Activated T-cell treated with anti-CD3 and anti-CD28 coated beads, Interleukin-2, amount 50 U/mL, for 4 hours (primary cell): ENCODE results near the gene RIMBP2. TPM values are rescaled to one million over a fixed set of nuclear protein-coding genes. Genes with fewer than 3 reads are reported as not detected.
"Not testable (repeated sequence)": the region's sequence is repeated elsewhere in the genome, so short reads cannot be mapped to it uniquely, and the experiment has no call there.

Source experiments
- ATAC-seq, 2 donors: fragments of 200-7000 bp; cut with Tn5 transposase; one replicate each; pipeline ENCODE4 v1.10.0; 2021
- DNase-seq: peaks from one replicate; pipeline ENCODE4 v3.0.0-alpha.2; 2020
- H3K27me3 Mint-ChIP-seq: one replicate; pipeline ENCODE4 v1.8.0; 2021; ENCODE audit warnings: low read depth, mixed read lengths
- H3K36me3 Mint-ChIP-seq: one replicate; pipeline ENCODE4 v1.8.0; 2022; ENCODE audit warnings: mixed read lengths; ENCODE audit not compliant: insufficient read depth
- H3K4me1 Mint-ChIP-seq: one replicate; pipeline ENCODE4 v1.8.0; 2021; ENCODE audit warnings: low read depth, mixed read lengths
- H3K4me3 Mint-ChIP-seq: one replicate; pipeline ENCODE4 v1.8.0; 2021; ENCODE audit warnings: mild to moderate bottlenecking, moderate library complexity, mixed read lengths
- H3K9me3 Mint-ChIP-seq: one replicate; pipeline ENCODE4 v1.8.0; 2021; ENCODE audit warnings: mixed read lengths
- total RNA-seq, 3 donors: library from RNA; stranded (reverse); gene quantifications; one replicate each; pipeline ENCODE4 v1.2.1, GENCODE V29; 2021

Gene RIMBP2
- total RNA-seq, 3 donors from 2014 or later: not detected

- Mint-ChIP-seq H3K36me3 (no peaks in the 10 kb centered on the region), H3K27me3 (peaks cover 8% of the 10 kb centered on the region), H3K4me3 (no peak overlapping the region), H3K9me3 (no peaks in the 10 kb centered on the region), H3K4me1 (peaks cover 7% of the 10 kb centered on the region)
- DNase-seq: no peak
- no peak for ATAC-seq
These were observed 30.4 kb upstream of the RIMBP2 start for GRCh38 chr12:130746546-130746945.

DNA sequence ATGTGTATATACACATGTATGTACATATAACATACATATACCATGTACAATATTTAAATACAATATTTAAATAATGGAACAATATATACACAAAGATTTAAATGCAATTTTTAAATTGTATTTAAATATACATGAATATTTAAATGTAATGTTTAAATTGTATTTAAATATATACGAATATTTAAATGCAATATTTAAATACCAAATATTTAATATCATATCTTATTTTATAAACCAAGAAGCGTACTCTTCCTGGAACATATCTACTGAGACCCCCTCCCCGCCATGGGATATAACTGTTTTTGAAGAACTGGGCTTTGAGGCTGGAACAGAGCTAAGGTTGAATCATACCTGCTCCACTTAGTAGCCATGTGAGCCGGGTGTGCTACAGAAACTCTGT is 29.8 kb upstream of the RIMBP2 start:
- DNase-seq (no peak), ATAC-seq (no peak)
- Mint-ChIP-seq H3K4me1 (peaks cover 7% of the 10 kb centered on the region), H3K27me3 (peaks cover 8% of the 10 kb centered on the region), H3K36me3 (no peaks in the 10 kb centered on the region), H3K9me3 (no peaks in the 10 kb centered on the region), H3K4me3 (no peak overlapping the region)

GRCh38 chr12:130744274-130744673 is 28.2 kb upstream of the RIMBP2 start:
- peaks cover 14% of the 10 kb centered on the region for H3K27me3 Mint-ChIP-seq
- peaks cover 7% of the 10 kb centered on the region for H3K4me1 Mint-ChIP-seq
- DNase-seq (no peak), ATAC-seq (no peak)
- no peaks in the 10 kb centered on the region for H3K36me3 Mint-ChIP-seq
- no peaks in the 10 kb centered on the region for H3K9me3 Mint-ChIP-seq
- H3K4me3 Mint-ChIP-seq: no peak overlapping the region

GRCh38 chr12:130743606-130744005 is 27.5 kb upstream of the RIMBP2 start:
- no peak overlapping the region for H3K4me3 Mint-ChIP-seq
- H3K4me1 Mint-ChIP-seq: peaks cover 7% of the 10 kb centered on the region
- ATAC-seq (no peak), DNase-seq (no peak)
- H3K36me3 Mint-ChIP-seq: no peaks in the 10 kb centered on the region
- no peaks in the 10 kb centered on the region for H3K9me3 Mint-ChIP-seq
- H3K27me3 Mint-ChIP-seq: peaks cover 18% of the 10 kb centered on the region

- Mint-ChIP-seq H3K9me3 (no peaks in the 10 kb centered on the region), H3K36me3 (no peaks in the 10 kb centered on the region), H3K27me3 (peaks cover 18% of the 10 kb centered on the region), H3K4me3 (no peak overlapping the region), H3K4me1 (peaks cover 6% of the 10 kb centered on the region)
- ATAC-seq (no peak), DNase-seq (no peak)
These were observed 27.1 kb upstream of the RIMBP2 start for GRCh38 chr12:130743176-130743575.

DNA sequence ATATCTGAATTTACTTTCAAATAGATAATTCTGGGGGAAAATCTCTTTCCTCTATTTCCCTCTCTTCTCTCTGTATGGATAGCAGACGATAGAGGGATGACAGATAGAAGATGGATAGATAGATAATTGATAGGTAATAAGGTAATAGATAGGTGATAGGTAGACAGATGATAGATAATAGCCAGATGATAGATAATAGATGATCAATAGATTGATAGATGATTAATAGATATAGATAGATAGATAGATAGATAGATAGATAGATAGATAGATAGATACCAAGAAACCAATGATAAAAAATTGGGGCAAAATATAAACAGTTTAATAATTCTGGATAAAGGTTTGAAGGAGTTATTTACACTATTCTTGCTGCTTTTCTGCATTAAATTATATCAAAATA is 26.6 kb upstream of the RIMBP2 start:
- Mint-ChIP-seq H3K4me1 (peaks cover 1% of the 10 kb centered on the region), H3K4me3 (no peak overlapping the region), H3K9me3 (no peaks in the 10 kb centered on the region), H3K27me3 (peaks cover 18% of the 10 kb centered on the region), H3K36me3 (no peaks in the 10 kb centered on the region)
- DNase-seq (no peak), ATAC-seq (no peak)

DNA sequence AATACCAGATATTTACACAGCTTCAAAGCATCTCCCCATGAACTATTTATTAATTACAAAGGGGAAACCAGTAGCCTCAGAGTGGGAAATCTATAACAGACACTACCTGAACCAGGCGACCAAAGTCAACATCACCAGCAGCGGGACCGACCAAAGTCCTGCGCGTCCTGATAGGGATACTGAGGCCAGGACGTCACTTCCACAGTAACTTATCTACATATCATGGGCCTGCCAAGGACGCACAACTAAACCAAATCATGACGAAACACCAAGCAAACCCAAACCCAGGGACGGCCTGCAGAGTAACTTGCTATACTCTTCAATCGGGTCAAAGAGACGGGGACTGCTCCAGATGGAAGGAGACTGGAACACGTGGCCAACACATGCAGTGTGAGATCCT is 26.0 kb upstream of the RIMBP2 start:
- no peaks in the 10 kb centered on the region for H3K36me3 Mint-ChIP-seq
- DNase-seq (no peak), ATAC-seq (no peak)
- H3K27me3 Mint-ChIP-seq: peaks cover 16% of the 10 kb centered on the region
- H3K4me3 Mint-ChIP-seq: no peak overlapping the region
- H3K9me3 Mint-ChIP-seq: no peaks in the 10 kb centered on the region
- no peaks in the 10 kb centered on the region for H3K4me1 Mint-ChIP-seq

GRCh38 chr12:130739571-130739970 is 23.5 kb upstream of the RIMBP2 start:
- Mint-ChIP-seq H3K4me1 (no peaks in the 10 kb centered on the region), H3K36me3 (no peaks in the 10 kb centered on the region), H3K4me3 (no peak overlapping the region), H3K9me3 (no peaks in the 10 kb centered on the region), H3K27me3 (peaks cover 16% of the 10 kb centered on the region)
- DNase-seq (no peak), ATAC-seq (no peak)

DNA sequence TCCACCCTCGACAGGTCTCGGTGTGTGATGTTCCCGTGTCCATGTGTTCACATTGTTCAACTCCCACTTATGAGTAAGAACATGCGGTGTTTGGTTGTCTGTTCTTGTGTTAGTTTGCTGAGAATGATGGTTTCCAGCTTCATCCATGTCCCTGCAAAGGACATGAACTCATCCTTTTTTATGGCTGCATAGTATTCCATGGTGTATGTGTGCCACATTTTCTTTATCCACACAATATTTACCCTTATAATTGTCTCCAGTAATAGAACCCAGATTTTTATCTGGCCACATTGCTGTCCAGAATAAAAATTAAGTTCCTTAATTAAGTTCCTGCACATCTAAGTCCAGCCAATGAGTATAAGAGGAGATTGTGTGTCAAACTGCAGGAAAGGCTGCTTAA is 22.3 kb upstream of the RIMBP2 start:
- not testable (repeated sequence) for H3K9me3 Mint-ChIP-seq, ATAC-seq, DNase-seq, H3K4me1 Mint-ChIP-seq, H3K36me3 Mint-ChIP-seq, H3K4me3 Mint-ChIP-seq
- H3K27me3 Mint-ChIP-seq: peaks cover 20% of the 10 kb centered on the region

DNA sequence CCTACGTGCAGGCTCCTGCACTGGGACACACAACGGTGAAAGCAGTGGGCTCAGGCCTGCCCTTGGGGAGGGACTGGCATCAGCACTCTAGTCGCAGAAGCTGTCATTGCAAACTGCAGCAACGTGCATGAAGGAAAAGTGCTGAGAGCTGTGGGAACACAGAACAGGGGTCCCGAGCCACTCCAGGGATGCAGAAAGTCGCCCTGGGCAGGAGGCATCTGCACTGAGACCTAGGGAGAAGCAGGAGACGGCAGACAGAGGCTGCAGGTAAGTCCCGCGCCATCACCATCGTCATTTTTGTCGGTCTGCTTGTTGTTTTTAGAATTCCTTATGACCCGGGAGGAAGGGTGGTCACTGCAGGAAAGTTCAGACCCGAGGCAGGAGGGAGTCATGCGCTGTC is 21.6 kb upstream of the RIMBP2 start:
- Mint-ChIP-seq H3K27me3 (peaks cover 20% of the 10 kb centered on the region), H3K4me1 (no peaks in the 10 kb centered on the region), H3K36me3 (no peaks in the 10 kb centered on the region), H3K9me3 (no peaks in the 10 kb centered on the region), H3K4me3 (no peak overlapping the region)
- no peak for ATAC-seq
- no peak for DNase-seq

DNA sequence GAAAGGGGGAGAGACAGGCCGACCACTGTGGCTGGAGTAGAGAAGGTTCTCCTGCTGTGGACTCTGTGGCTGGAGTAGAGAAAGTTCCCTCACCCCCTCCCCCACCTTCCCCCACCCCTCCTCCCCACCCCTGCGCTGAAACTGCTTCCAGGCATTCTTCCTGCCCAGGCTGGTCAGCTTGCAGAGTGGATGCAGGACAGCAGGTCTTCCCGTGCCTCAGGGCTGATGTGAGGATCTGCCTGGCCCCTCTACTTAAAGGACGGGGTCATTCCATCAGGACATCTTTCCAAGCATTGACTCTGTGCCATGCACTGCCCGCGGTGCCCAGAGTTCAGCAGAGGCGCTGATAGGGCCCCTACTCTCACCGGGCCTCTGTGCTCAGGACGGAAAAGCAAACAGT is 13.2 kb upstream of the RIMBP2 start:
- ATAC-seq (no peak), DNase-seq (no peak)
- Mint-ChIP-seq H3K36me3 (no peaks in the 10 kb centered on the region), H3K27me3 (peaks cover 14% of the 10 kb centered on the region), H3K4me1 (no peaks in the 10 kb centered on the region), H3K9me3 (peaks cover 17% of the 10 kb centered on the region), H3K4me3 (no peak overlapping the region)

GRCh38 chr12:130728158-130729058 is 12.3 kb upstream of the RIMBP2 start:
- DNase-seq: no peak
- Mint-ChIP-seq H3K36me3 (no peaks in the 10 kb centered on the region), H3K27me3 (peaks cover 11% of the 10 kb centered on the region), H3K4me3 (no peak overlapping the region), H3K4me1 (no peaks in the 10 kb centered on the region), H3K9me3 (peaks cover 25% of the 10 kb centered on the region)
- no peak for ATAC-seq

DNA sequence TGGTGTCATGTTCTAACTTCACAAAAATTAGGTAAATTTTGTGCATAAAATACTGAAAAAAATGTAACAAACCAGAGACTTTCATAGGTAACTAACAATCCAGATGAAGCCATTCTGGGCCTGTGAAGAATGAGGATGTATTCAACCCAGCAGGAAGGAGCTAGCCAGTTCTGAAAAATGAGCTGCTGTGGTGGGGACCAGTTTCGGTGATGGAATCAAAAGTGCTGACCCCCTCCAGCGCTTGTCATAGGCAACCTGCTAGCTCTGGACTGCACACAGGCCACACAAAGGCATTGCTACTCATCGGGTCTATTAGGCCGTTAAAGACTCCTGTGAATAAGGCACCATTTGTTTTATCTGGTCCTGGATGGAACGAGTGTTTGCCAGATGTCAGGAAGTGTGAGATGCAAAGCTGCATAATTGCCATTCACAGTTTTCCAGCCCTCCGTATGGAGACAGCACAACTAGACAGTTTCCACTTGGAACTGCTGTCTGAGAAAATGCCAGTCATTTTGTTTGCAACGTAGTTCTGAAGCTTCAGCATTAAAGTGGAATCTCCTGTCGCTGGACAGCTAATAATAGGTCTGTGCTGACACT is 3.3 kb upstream of the RIMBP2 start:
- Mint-ChIP-seq H3K9me3 (peaks cover 28% of the 10 kb centered on the region), H3K36me3 (peaks cover 1% of the 10 kb centered on the region), H3K4me3 (no peak overlapping the region), H3K27me3 (peaks cover 31% of the 10 kb centered on the region), H3K4me1 (peaks cover 2% of the 10 kb centered on the region)
- no peak for DNase-seq
- ATAC-seq: no peak

- H3K9me3 Mint-ChIP-seq: peaks cover 13% of the 10 kb centered on the region
- peaks cover 5% of the 10 kb centered on the region for H3K4me1 Mint-ChIP-seq
- ATAC-seq: no peak
- H3K4me3 Mint-ChIP-seq: no peak overlapping the region
- H3K27me3 Mint-ChIP-seq: peaks cover 44% of the 10 kb centered on the region
- no peak for DNase-seq
- peaks cover 1% of the 10 kb centered on the region for H3K36me3 Mint-ChIP-seq
These were observed 1.7 kb upstream of the RIMBP2 start for GRCh38 chr12:130717752-130718151.

DNA sequence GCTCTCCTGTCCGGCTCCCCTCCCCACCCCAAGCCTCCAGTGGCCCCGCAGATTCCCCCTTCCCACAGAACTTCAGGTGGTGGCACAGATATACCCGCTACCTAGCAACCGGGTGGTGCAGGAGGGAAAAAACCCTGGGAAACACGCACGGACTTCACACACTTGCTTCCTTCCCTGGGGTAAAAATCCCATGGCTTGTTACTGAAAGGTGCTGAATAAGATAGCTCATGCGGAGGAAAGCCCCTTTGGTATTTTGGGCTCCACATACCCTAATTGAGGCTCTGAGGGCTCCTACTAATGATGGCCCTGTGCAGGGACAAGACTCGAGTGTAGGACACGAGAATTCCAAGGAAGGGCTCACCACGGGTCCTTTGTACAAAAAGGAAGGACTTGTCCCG is 869 bp upstream of the RIMBP2 start:
- Mint-ChIP-seq H3K36me3 (no peaks in the 10 kb centered on the region), H3K4me3 (no peak overlapping the region), H3K27me3 (peaks cover 51% of the 10 kb centered on the region), H3K4me1 (peaks cover 5% of the 10 kb centered on the region), H3K9me3 (peaks cover 6% of the 10 kb centered on the region)
- DNase-seq (no peak), ATAC-seq (no peak)
